EH (cell line): Measurements from ENCODE around the gene CRIP2.

Experiments used
- DNase-seq: peaks from one replicate; pipeline ENCODE4 v3.0.0-alpha.2; 2015; ENCODE audit warnings: low read depth

CRIP2 gene, protein sequence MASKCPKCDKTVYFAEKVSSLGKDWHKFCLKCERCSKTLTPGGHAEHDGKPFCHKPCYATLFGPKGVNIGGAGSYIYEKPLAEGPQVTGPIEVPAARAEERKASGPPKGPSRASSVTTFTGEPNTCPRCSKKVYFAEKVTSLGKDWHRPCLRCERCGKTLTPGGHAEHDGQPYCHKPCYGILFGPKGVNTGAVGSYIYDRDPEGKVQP

GRCh38 chr14:105474483-105475268, at the start of gene CRIP2:
CRIP2 (plus strand) TSS chr14:105474821; CDS start chr14:105474863, 42 bp downstream.
- DNase-seq = peak; percentile 48

GRCh38 chr14:105424861-105425260, 49.8 kb upstream of the CRIP2 start:
- DNase-seq = no peak

DNA sequence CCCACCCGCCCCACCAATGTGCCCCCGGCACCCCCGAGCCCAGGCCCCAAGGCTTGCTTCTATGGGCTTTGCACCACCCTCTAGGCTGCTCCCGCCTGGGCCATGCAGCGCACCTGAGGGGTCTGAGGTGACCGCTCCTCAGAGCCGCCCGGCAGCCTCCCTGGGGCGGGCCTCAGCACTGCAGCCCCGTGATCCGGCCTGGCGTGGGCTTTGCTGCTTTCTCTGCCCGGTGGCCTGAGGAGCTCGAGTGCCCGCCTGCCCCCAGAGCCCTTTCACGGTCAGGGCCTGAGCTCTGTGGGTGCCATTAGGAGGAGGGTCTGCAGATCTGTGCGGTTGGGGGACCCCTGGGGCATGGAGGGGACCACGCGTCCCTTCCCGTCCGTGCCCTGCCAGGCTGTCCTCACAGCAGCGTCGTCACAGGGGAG, 48.8 kb upstream of the CRIP2 start:
- DNase-seq = no peak

GRCh38 chr14:105426416-105427130, 48.0 kb upstream of the CRIP2 start:
- no peak for DNase-seq

DNA sequence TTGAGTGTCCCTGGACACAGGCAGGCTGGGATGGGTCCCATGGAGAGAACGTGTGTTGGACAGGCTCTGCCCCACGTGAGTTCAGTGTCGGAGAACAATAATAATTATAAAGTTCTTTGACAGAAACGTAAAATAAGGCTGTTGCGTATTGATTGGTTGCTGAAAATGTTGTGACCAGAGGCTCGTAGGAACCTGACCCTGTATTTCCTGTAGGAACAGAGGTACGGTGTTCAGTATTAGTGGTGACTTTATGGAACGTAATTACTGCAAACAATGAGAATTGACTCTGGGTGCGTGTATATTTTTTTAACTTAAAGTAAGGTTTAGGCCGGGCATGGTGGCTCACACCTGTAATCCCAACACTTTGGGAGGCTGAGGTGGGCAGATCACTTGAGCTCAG, 47.2 kb upstream of the CRIP2 start:
- no peak for DNase-seq

GRCh38 chr14:105427936-105428485, 46.6 kb upstream of the CRIP2 start:
- no peak for DNase-seq

DNA sequence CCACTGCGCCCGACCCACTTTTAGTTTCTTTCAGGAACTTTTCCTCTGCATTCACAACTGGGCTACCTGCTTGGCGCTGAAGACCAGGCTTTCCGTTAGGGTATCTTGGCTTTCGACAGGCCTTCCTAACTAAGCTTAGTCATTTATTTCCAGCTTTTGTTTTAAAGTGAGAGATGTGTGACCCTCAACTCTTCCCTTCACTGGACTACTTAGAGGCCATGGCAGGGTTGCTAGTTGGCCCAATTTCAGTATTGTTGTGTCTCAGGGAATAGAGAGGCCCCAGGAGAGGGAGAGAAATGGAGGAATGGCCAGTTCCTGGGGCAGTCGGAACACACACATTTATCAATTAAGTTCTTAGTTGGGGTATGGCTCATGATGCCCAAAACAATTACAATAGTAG, 44.6 kb upstream of the CRIP2 start:
- no peak for DNase-seq

GRCh38 chr14:105430565-105430964, 44.1 kb upstream of the CRIP2 start:
- peak; percentile 77 for DNase-seq

DNA sequence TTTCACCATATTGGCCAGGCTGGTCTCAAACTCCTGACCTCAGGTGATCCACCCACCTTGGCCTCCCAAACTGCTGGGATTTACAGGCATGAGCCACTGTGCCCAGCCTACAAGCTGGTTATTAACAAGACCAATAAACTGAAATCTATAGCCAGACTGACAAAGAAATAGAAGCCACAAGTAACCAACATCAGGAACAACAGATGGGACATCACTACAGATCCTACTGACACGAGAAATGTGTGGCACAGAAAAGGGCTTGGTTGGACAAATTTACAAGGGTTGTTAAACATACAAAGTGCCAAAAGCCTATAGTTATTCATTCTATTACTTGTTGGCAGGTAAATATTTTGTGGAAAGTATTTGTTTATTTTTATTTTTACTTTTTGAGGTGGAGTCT, 43.4 kb upstream of the CRIP2 start:
- DNase-seq = no peak

DNA sequence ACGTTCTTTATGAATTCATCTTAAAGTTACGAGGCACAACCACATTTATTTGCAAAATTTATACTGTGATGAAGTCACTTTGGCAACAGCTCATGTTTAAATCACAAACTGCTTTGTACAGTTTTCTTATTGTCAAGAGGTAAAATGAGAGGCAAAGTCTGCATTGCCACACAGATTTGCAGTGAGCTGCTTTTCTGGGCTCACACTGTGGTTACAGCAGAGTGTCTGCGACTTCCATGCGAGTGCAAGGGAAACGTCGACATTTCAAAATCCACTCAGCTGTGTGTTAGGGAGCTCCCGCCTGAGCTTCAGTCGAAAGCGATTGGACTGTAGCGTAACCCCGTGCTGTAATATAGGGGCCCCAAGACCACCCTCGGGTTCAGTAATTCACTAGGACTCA, 42.0 kb upstream of the CRIP2 start:
- DNase-seq = no peak

GRCh38 chr14:105433161-105433605, 41.4 kb upstream of the CRIP2 start:
- no peak for DNase-seq

GRCh38 chr14:105436402-105436801, 38.2 kb upstream of the CRIP2 start:
- no peak for DNase-seq

GRCh38 chr14:105436891-105437722, 37.5 kb upstream of the CRIP2 start:
- no peak for DNase-seq

DNA sequence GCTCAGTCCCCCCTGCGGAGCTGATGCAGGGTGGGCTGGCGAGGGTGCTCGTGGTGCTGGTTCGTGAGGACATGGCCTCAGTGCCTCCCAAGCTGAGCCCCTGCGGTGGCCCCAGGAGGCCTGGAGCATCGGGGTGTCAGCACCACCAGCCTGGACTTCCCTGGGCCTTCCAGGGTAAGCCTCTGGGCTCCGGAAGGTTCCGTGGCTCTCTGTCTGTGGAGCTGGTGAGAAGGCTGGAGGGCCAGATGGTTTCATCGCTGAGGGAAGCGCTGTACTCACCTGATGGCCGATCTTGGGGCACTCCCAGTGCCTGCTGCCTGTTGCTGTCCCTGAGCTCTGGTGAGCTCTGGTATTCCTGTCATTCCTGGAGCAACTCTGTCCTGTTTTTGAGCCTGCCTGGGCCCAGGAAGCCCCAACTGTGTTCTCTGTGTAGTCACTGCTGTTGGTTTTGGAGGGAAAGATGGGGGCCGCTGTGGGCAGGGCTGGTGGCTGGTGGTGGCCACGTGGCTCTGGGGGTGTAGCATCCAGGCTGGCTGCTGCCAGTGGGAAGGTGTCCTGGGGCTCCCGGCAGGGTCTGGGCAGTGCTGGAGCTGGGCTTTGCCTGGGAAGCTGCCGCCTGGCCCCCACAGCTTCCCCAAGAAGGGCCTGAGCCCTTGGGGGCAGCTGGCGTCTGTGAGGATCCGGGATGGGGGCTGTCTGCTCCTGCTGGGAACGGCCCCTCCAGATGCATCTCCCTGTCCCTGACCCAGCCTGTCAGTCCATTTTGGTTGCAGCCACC, 36.7 kb upstream of the CRIP2 start:
- DNase-seq = no peak

- no peak for DNase-seq
Observed at GRCh38 chr14:105439179-105439578, 35.4 kb upstream of the CRIP2 start.

- DNase-seq = no peak
Observed at GRCh38 chr14:105439710-105440553, 34.7 kb upstream of the CRIP2 start.

DNA sequence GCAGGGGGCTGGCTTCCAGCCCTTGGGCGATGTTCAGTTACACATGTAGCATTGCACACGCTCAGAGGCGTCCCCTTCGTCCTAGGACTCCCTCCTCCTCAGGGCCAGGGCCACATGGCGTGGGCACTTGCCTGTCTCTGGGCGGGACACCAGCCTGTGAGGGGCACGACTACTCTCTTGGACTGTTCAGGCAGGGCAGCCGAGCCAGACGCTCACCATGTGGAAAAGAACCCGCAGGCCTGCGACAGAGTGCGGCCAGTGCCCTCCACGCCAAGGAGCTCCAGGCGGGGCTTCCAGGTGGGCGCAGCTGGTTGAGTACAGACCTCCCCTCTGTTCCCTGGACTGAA, 34.1 kb upstream of the CRIP2 start:
- DNase-seq = no peak

DNA sequence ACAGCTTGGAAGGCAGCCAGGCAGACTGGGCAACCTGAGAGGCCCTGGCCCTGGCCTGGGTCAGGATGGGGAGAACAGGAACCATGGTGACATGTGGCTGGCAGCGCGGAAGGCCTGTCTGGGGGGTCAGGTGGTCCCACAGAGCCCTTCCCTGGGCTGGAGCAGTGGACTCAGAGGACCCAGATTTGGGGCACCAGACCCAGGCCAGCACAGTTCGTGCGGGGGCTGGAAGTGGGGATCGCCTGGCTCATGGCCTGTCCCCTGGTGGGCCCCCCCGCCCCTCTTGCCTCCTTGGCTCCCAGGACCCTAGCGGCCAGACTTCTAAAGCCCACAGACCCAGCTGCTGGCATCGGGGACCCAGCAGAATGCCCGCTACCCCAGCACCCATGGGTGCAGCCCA, 33.6 kb upstream of the CRIP2 start:
- DNase-seq = no peak

GRCh38 chr14:105442125-105442524, 32.5 kb upstream of the CRIP2 start:
- DNase-seq = no peak

GRCh38 chr14:105442834-105443233, 31.8 kb upstream of the CRIP2 start:
- DNase-seq = no peak
